ENCODE results near the gene PLA2G3.

GRCh38 chr22:31093086-31093850, 47.0 kb downstream of the PLA2G3 start:
- no peak for TF ChIP-seq EZH2phosphoT487 (conservative IDR thresholded peaks at IDR 0.05; ENCODE audit: low read length)
- no peak for TF ChIP-seq CTCF (IDR thresholded peaks at IDR 0.05; ENCODE audit: insufficient read depth, low read length, poor library complexity, severe bottlenecking)
